Urinary bladder (tissue), 4 donors: Measurements from ENCODE around the gene GALNT6. TPM values are rescaled to one million over a fixed set of nuclear protein-coding genes. Genes with fewer than 3 reads are reported as not detected.

ENCODE experiments used
- DNase-seq: peaks from one replicate; pipeline ENCODE4 v3.0.0-alpha.2; 2015; ENCODE audit errors: extremely low spot score
- H3K27ac ChIP-seq: one replicate; pipeline ENCODE4 v1.5.1; 2013; ENCODE audit warnings: low read depth, mild to moderate bottlenecking, moderate library complexity
- H3K36me3 ChIP-seq: one replicate; pipeline ENCODE4 v1.6.1; 2013; ENCODE audit warnings: mild to moderate bottlenecking, moderate library complexity; ENCODE audit not compliant: insufficient read depth
- H3K4me1 ChIP-seq: one replicate; pipeline ENCODE4 v1.6.1; 2013; ENCODE audit warnings: mild to moderate bottlenecking, moderate library complexity; ENCODE audit not compliant: insufficient read depth
- H3K4me3 ChIP-seq: one replicate; pipeline ENCODE4 v1.5.1; 2013; ENCODE audit warnings: low read depth, low read length
- WGBS: extraction: QIAGEN DNeasy Blood & Tissue Kit; methylation state at CpG from one replicate; pipeline ENCODE4 v1.1.7; 2013; 5-methylcytosine and 5-hydroxymethylcytosine counted together
- polyA plus RNA-seq: library from polyadenylated mRNA; stranded (reverse); fragments of 200-250 nt; gene quantifications from one replicate; pipeline ENCODE4 v1.2.3, GENCODE V29; 2013
- total RNA-seq: library from RNA; depleted of rRNA; stranded (reverse); fragments of >200 nt; gene quantifications from one replicate; pipeline ENCODE4 v1.2.3, GENCODE V29; 2014
- donor health status: healthy with polysubstance abuse.
- donor health status: healthy.

Gene GALNT6
- total and polyA plus RNA-seq, 2 donors = 1.1 to 2.0 TPM

GRCh38 chr12:51419425-51420193 lies 28.4 kb upstream of the GALNT6 start:
- H3K27ac ChIP-seq = no peak overlapping the region
- no peaks in the 10 kb centered on the region for H3K36me3 ChIP-seq
- no peak overlapping the region for H3K4me3 ChIP-seq
- no peak for DNase-seq
- H3K4me1 ChIP-seq = no peaks in the 10 kb centered on the region
- 40% methylated on average over 11 of the region's 11 CpGs for WGBS

- DNase-seq = no peak
- H3K4me1 ChIP-seq = no peaks in the 10 kb centered on the region
- WGBS = 44% methylated on average over 4 of the region's 4 CpGs
- no peak overlapping the region for H3K27ac ChIP-seq
- no peak overlapping the region for H3K4me3 ChIP-seq
- H3K36me3 ChIP-seq = no peaks in the 10 kb centered on the region
Observed at GRCh38 chr12:51417826-51418225, 26.6 kb upstream of the GALNT6 start.

GRCh38 chr12:51415931-51416330 lies 24.7 kb upstream of the GALNT6 start:
- no peaks in the 10 kb centered on the region for H3K36me3 ChIP-seq
- 93% methylated on average over 1 of the region's 1 CpG for WGBS
- no peak for DNase-seq
- H3K4me3 ChIP-seq = no peak overlapping the region
- H3K27ac ChIP-seq = no peak overlapping the region
- no peaks in the 10 kb centered on the region for H3K4me1 ChIP-seq

GRCh38 chr12:51413791-51414190 lies 22.6 kb upstream of the GALNT6 start:
- WGBS = 71% methylated on average over 3 of the region's 3 CpGs
- no peak overlapping the region for H3K27ac ChIP-seq
- no peaks in the 10 kb centered on the region for H3K4me1 ChIP-seq
- H3K4me3 ChIP-seq = no peak overlapping the region
- DNase-seq = no peak
- H3K36me3 ChIP-seq = no peaks in the 10 kb centered on the region

- H3K27ac ChIP-seq = no peak overlapping the region
- DNase-seq = no peak
- no peaks in the 10 kb centered on the region for H3K36me3 ChIP-seq
Observed at GRCh38 chr12:51413149-51413548, 21.9 kb upstream of the GALNT6 start.

GRCh38 chr12:51409846-51410245 lies 18.6 kb upstream of the GALNT6 start:
- Histone ChIP-seq H3K36me3 (no peaks in the 10 kb centered on the region), H3K4me1 (no peaks in the 10 kb centered on the region), H3K4me3 (no peak overlapping the region), H3K27ac (no peak overlapping the region)
- DNase-seq = no peak
- 51% methylated on average over 8 of the region's 8 CpGs for WGBS

More at GRCh38 chr12:51413149-51413548, 21.9 kb upstream of the GALNT6 start:
- Histone ChIP-seq H3K4me3 (no peak overlapping the region), H3K4me1 (no peaks in the 10 kb centered on the region)

GRCh38 chr12:51407604-51408003 lies 16.4 kb upstream of the GALNT6 start:
- Histone ChIP-seq H3K4me1 (no peaks in the 10 kb centered on the region), H3K36me3 (no peaks in the 10 kb centered on the region), H3K4me3 (no peak overlapping the region), H3K27ac (no peak overlapping the region)
- no peak for DNase-seq
- 64% methylated on average over 4 of the region's 4 CpGs for WGBS

- Histone ChIP-seq H3K36me3 (no peaks in the 10 kb centered on the region), H3K4me1 (no peaks in the 10 kb centered on the region), H3K4me3 (no peak overlapping the region), H3K27ac (no peak overlapping the region)
- no peak for DNase-seq
- WGBS = 80% methylated on average over 5 of the region's 5 CpGs
Observed at GRCh38 chr12:51406859-51407258, 15.7 kb upstream of the GALNT6 start.

GRCh38 chr12:51406290-51406689 lies 15.1 kb upstream of the GALNT6 start:
- no peaks in the 10 kb centered on the region for H3K4me1 ChIP-seq
- H3K4me3 ChIP-seq = no peak overlapping the region
- WGBS = 75% methylated on average over 3 of the region's 3 CpGs
- DNase-seq = no peak
- no peak overlapping the region for H3K27ac ChIP-seq
- no peaks in the 10 kb centered on the region for H3K36me3 ChIP-seq

GRCh38 chr12:51405801-51406207 lies 14.6 kb upstream of the GALNT6 start:
- no peaks in the 10 kb centered on the region for H3K36me3 ChIP-seq
- no peak overlapping the region for H3K27ac ChIP-seq
- no peaks in the 10 kb centered on the region for H3K4me1 ChIP-seq
- no peak for DNase-seq
- no peak overlapping the region for H3K4me3 ChIP-seq
- WGBS = 81% methylated on average over 3 of the region's 3 CpGs

GRCh38 chr12:51404627-51405026 lies 13.4 kb upstream of the GALNT6 start:
- no peak overlapping the region for H3K4me3 ChIP-seq
- 87% methylated on average over 3 of the region's 3 CpGs for WGBS
- no peaks in the 10 kb centered on the region for H3K36me3 ChIP-seq
- DNase-seq = no peak
- H3K4me1 ChIP-seq = no peaks in the 10 kb centered on the region
- no peak overlapping the region for H3K27ac ChIP-seq

GRCh38 chr12:51403681-51404136 lies 12.5 kb upstream of the GALNT6 start:
- DNase-seq = no peak
- H3K27ac ChIP-seq = no peak overlapping the region
- H3K4me3 ChIP-seq = no peak overlapping the region
- H3K36me3 ChIP-seq = no peaks in the 10 kb centered on the region
- WGBS = 87% methylated on average over 4 of the region's 4 CpGs
- no peaks in the 10 kb centered on the region for H3K4me1 ChIP-seq

- no peak overlapping the region for H3K4me3 ChIP-seq
- WGBS = 89% methylated on average over 6 of the region's 6 CpGs
- DNase-seq = no peak
- H3K36me3 ChIP-seq = no peaks in the 10 kb centered on the region
- H3K4me1 ChIP-seq = no peaks in the 10 kb centered on the region
- H3K27ac ChIP-seq = no peak overlapping the region
Observed at GRCh38 chr12:51403159-51403558, 12.0 kb upstream of the GALNT6 start.

- no peaks in the 10 kb centered on the region for H3K4me1 ChIP-seq
- H3K36me3 ChIP-seq = no peaks in the 10 kb centered on the region
- WGBS = 0% methylated on average over 1 of the region's 1 CpG
- no peak overlapping the region for H3K4me3 ChIP-seq
- H3K27ac ChIP-seq = no peak overlapping the region
- no peak for DNase-seq
Observed at GRCh38 chr12:51401900-51402299, 10.7 kb upstream of the GALNT6 start.
